ENCODE measurements around the gene PRSS27. TPM values are rescaled to one million over a fixed set of nuclear protein-coding genes. Genes with fewer than 3 reads are reported as not detected.
"Not testable (repeated sequence)": the region's sequence is repeated elsewhere in the genome, so short reads cannot be mapped to it uniquely, and the experiment has no call there.

PRSS27 gene
- total RNA-seq, 1 donor from 2014 or later = 0.11 TPM

DNA sequence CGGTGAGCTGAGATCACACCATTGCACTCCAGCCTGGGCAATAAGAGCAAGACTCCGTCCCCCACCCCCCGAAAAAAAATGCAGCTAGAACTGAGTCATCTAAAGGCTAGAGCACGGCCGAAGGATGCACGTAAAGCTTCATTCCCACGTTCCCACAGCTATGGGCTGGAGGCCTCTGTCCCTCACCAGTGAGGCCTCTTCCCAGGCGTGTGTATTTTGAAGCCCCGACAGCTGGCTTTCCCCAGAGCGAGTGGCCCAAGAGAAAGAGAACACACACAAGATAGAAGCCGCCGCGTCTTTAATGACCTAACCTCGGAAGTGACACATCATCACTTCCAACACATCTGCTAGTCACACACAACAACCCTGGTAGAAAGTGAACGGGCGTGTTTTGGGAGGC is 44.3 kb downstream of the PRSS27 start:
- no peak for DNase-seq
- H3K36me3 ChIP-seq = peaks cover 4% of the 10 kb centered on the region
- H3K9me3 ChIP-seq (replicated peaks) = no peaks in the 10 kb centered on the region
- intact Hi-C loops (cut with micrococcal nuclease) = no loop called here
- no peak overlapping the region for H3K4me3 ChIP-seq
- TF ChIP-seq CTCF (IDR thresholded peaks at IDR 0.05; ENCODE audit: borderline replicate concordance) = no peak
- H3K27me3 ChIP-seq (ENCODE audit: low read depth) = no peaks in the 10 kb centered on the region
- H3K4me1 ChIP-seq = peaks cover 27% of the 10 kb centered on the region
- no peak overlapping the region for H3K27ac ChIP-seq (replicated peaks)

GRCh38 chr16:2675021-2675420 is 45.0 kb downstream of the PRSS27 start:
- H3K4me1 ChIP-seq = peaks cover 34% of the 10 kb centered on the region
- H3K4me3 ChIP-seq = no peak overlapping the region
- no peak for DNase-seq
- TF ChIP-seq CTCF (IDR thresholded peaks at IDR 0.05; ENCODE audit: borderline replicate concordance) = no peak
- H3K27ac ChIP-seq (replicated peaks) = no peak overlapping the region
- peaks cover 4% of the 10 kb centered on the region for H3K36me3 ChIP-seq
- intact Hi-C loops (cut with micrococcal nuclease) = no loop called here
- no peaks in the 10 kb centered on the region for H3K27me3 ChIP-seq (ENCODE audit: low read depth)
- H3K9me3 ChIP-seq (replicated peaks) = no peaks in the 10 kb centered on the region

DNA sequence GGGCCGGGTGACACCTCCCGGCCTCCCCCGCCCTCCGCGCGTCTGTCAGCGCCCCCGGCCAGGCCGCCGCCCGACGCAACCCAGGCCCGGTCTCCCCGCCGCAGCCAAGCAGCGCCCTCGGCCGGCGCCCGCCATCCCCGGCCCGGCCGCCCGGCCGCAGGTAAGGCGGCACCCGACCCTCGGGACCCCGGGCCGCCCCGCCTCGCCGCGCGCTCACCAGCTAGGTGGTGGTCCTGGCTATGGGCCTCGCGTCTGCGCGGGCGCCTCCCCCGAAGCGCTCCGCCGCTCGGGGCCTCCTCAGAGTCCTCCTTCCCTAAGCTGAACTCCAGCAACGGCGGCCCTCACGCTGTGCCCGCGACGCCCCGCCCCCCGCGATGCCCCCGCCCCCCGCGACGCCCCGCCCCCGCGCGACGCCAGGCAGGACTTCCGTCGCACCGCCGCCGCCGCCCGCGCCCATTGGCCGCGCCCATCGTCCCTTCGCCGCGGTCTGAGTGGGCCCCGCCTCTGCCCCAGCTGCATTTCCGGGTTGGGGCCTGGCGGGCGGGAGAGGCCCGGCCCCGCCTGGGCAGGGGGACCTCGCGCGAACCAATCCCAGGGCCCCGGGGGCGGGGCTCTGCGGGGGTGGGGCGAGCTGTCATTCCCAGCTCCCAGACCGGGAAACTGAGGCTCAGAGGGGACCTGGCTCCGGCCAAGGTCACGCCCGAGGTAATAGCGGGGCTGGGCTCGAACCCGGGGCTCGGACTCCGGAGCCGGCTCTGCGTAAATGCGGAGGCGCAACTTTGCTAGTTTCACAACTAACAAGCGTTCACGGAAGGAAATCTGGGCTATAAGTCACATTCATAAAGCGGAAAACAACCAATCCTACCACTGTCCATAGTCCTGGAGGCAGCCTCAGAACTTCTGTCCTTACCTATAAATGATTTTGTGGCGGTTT is 46.7 kb downstream of the PRSS27 start:
- peaks cover 42% of the 10 kb centered on the region for H3K4me1 ChIP-seq
- peak; percentile 97 for DNase-seq
- no peak for TF ChIP-seq CTCF (IDR thresholded peaks at IDR 0.05; ENCODE audit: borderline replicate concordance)
- H3K36me3 ChIP-seq = peaks cover 16% of the 10 kb centered on the region
- H3K9me3 ChIP-seq (replicated peaks) = no peaks in the 10 kb centered on the region
- intact Hi-C loops (cut with micrococcal nuclease) = no loop called here
- no peaks in the 10 kb centered on the region for H3K27me3 ChIP-seq (ENCODE audit: low read depth)
- H3K27ac ChIP-seq (replicated peaks) = peak overlapping the region; percentile 77
- peak overlapping the region; percentile 69 for H3K4me3 ChIP-seq

- TF ChIP-seq CTCF (IDR thresholded peaks at IDR 0.05; ENCODE audit: borderline replicate concordance) = no peak
- peak overlapping the region; percentile 69 for H3K4me3 ChIP-seq
- intact Hi-C loops (cut with micrococcal nuclease) = no loop called here
- no peak overlapping the region for H3K27ac ChIP-seq (replicated peaks)
- no peak for DNase-seq
- H3K36me3 ChIP-seq = peaks cover 28% of the 10 kb centered on the region
- H3K9me3 ChIP-seq (replicated peaks) = no peaks in the 10 kb centered on the region
- H3K27me3 ChIP-seq (ENCODE audit: low read depth) = no peaks in the 10 kb centered on the region
- H3K4me1 ChIP-seq = peaks cover 42% of the 10 kb centered on the region
Measured at GRCh38 chr16:2671741-2672140, 48.3 kb downstream of the PRSS27 start.

GRCh38 chr16:2671193-2671592 is 48.8 kb downstream of the PRSS27 start:
- peak; percentile 36 for TF ChIP-seq CTCF (IDR thresholded peaks at IDR 0.05; ENCODE audit: borderline replicate concordance)
- Histone ChIP-seq H3K36me3 (peaks cover 29% of the 10 kb centered on the region), H3K4me1 (peaks cover 42% of the 10 kb centered on the region), H3K4me3 (peak overlapping the region; percentile 9)
- intact Hi-C loops (cut with micrococcal nuclease); H3K9me3 ChIP-seq (replicated peaks); H3K27me3 ChIP-seq (ENCODE audit: low read depth); DNase-seq; H3K27ac ChIP-seq (replicated peaks): not testable (repeated sequence)
